H1 (cell line): Measurements from ENCODE around the gene RSPH6A. TPM values are rescaled to one million over a fixed set of nuclear protein-coding genes. Genes with fewer than 3 reads are reported as not detected.

Source experiments
- CTCF ChIA-PET: fragments of 300-600 bp; sonication (Branson Sonifier 250); formaldehyde crosslinking; loops from one replicate; lab custom pipeline; 2021; ENCODE audit not compliant: partially characterized antibody; lab: Charles Lee
- POLR2A ChIA-PET: fragments of 300-600 bp; sonication (Branson Sonifier 250); formaldehyde crosslinking; loops from one replicate; lab custom pipeline; 2021; ENCODE audit warnings: inconsistent platforms; ENCODE audit not compliant: partially characterized antibody; lab: Charles Lee
- DNase-seq, 2 experiments: peaks; one replicate each; pipeline versions ENCODE4 v3.0.0 to v3.0.0-alpha.2; 2010 to 2022; ENCODE audit warnings: low spot score in 2 of 2, low read depth in 1 of 2, mixed read lengths in 1 of 2
- FAIRE-seq: peaks from 2 replicates; lab custom pipeline; 2011; peaks lifted over from hg19 to GRCh38; lab: Jason Lieb, UNC
- H2AFZ ChIP-seq: 2 replicates; pipeline ENCODE4 v1.8.1; 2012; ENCODE audit warnings: low read length, inconsistent platforms
- H2AK5ac ChIP-seq: 2 replicates; pipeline ENCODE4 v1.6.1; 2013; ENCODE audit warnings: low read depth, low read length
- H2BK120ac ChIP-seq: replicated peaks from 2 replicates; pipeline ENCODE3; 2013; ENCODE audit warnings: low read depth, low read length, inconsistent platforms
- H2BK12ac ChIP-seq: 2 replicates; pipeline ENCODE4 v1.6.1; 2013; ENCODE audit warnings: low read depth, low read length
- H2BK15ac ChIP-seq: 2 replicates; pipeline ENCODE4 v1.6.1; 2013; ENCODE audit warnings: low read length
- H2BK20ac ChIP-seq: 2 replicates; pipeline ENCODE4 v1.6.1; 2013; ENCODE audit warnings: low read length
- H2BK5ac ChIP-seq: 2 replicates; pipeline ENCODE4 v1.6.1; 2013; ENCODE audit warnings: low read depth, low read length
- H3K14ac ChIP-seq: 2 replicates; pipeline ENCODE4 v1.6.1; 2013; ENCODE audit warnings: inconsistent platforms; ENCODE audit not compliant: insufficient read length
- H3K18ac ChIP-seq: 2 replicates; pipeline ENCODE4 v1.6.1; 2013; ENCODE audit warnings: low read length; ENCODE audit errors: extremely low read depth
- H3K23ac ChIP-seq: 2 replicates; pipeline ENCODE4 v1.6.1; 2013; ENCODE audit warnings: inconsistent platforms; ENCODE audit not compliant: insufficient read length
- H3K23me2 ChIP-seq: 2 replicates; pipeline ENCODE4 v1.6.1; 2013; ENCODE audit warnings: low read depth, low read length
- H3K27ac ChIP-seq: 2 replicates; pipeline ENCODE4 v1.6.1; 2011; ENCODE audit warnings: low read depth, low read length, inconsistent platforms
- H3K27me3 ChIP-seq, 4 experiments: replicated peaks in 1 of 4; 1 replicate in 1 of 4; 2 replicates in 3 of 4; pipeline versions ENCODE4 v1.6.1 to v1.8.1; 2011 to 2013; ENCODE audit warnings: low read length in 3 of 4, mild to moderate bottlenecking in 3 of 4, inconsistent platforms in 2 of 4, mixed read lengths in 2 of 4, moderate library complexity in 1 of 4; ENCODE audit not compliant: control insufficient read depth in 3 of 4, insufficient read depth in 3 of 4; ENCODE audit errors: extremely low read depth in 1 of 4
- H3K36me3 ChIP-seq, 4 experiments: 2 replicates each; pipeline versions ENCODE4 v1.6.1 to v1.8.1; 2011 to 2013; ENCODE audit warnings: mild to moderate bottlenecking in 4 of 4, low read length in 3 of 4, moderate library complexity in 2 of 4, control low read depth in 1 of 4, inconsistent platforms in 1 of 4; ENCODE audit not compliant: insufficient read depth in 4 of 4, control insufficient read depth in 2 of 4
- H3K4ac ChIP-seq: replicated peaks from 2 replicates; pipeline ENCODE3; 2013; ENCODE audit warnings: low read length, low read depth, mixed read lengths, inconsistent platforms; ENCODE audit not compliant: insufficient read length
- H3K4me1 ChIP-seq, 4 experiments: replicated peaks in 1 of 4; 1 replicate in 1 of 4; 2 replicates in 3 of 4; pipeline versions ENCODE4 v1.6.1 to v1.8.1; 2011 to 2013; ENCODE audit warnings: low read length in 3 of 4, inconsistent platforms in 2 of 4, mixed read lengths in 1 of 4; ENCODE audit not compliant: insufficient read depth in 4 of 4, control insufficient read depth in 3 of 4
- H3K4me2 ChIP-seq, 2 experiments: 2 replicates each; pipeline versions ENCODE4 v1.6.1 to v1.8.1; 2011 to 2013; ENCODE audit warnings: low read depth in 2 of 2, low read length in 2 of 2, control low read depth in 1 of 2, inconsistent platforms in 1 of 2, mild to moderate bottlenecking in 1 of 2; ENCODE audit not compliant: insufficient read depth in 1 of 2
- H3K4me3 ChIP-seq, 4 experiments: fragments of 200-600, 300-600 bp in 1 of 4; sonication (generic), shearing (Covaris generic), sonication (Bioruptor Twin) in 1 of 4; 2 replicates each; pipeline versions ENCODE4 v1.5.1 to v1.8.1; 2011 to 2016; ENCODE audit warnings: low read length in 4 of 4, low read depth in 3 of 4, control low read depth in 2 of 4, inconsistent platforms in 2 of 4, mild to moderate bottlenecking in 2 of 4, mixed read lengths in 1 of 4, moderate library complexity in 1 of 4; ENCODE audit not compliant: insufficient read depth in 2 of 4; ENCODE audit errors: extremely low read depth in 1 of 4
- H3K56ac ChIP-seq: replicated peaks from 2 replicates; pipeline ENCODE3; 2013; ENCODE audit warnings: low read depth, mild to moderate bottlenecking, mixed read lengths, low read length, inconsistent platforms; ENCODE audit not compliant: insufficient read length
- H3K79me1 ChIP-seq: 2 replicates; pipeline ENCODE4 v1.6.1; 2013; ENCODE audit warnings: low read depth, low read length, control low read depth
- H3K79me2 ChIP-seq, 2 experiments: 2 replicates each; pipeline versions ENCODE4 v1.6.1 to v1.8.1; 2012 to 2013; ENCODE audit warnings: low read length in 2 of 2, mild to moderate bottlenecking in 2 of 2, inconsistent platforms in 1 of 2; ENCODE audit not compliant: insufficient read depth in 2 of 2, control insufficient read depth in 1 of 2
- H3K9ac ChIP-seq, 4 experiments: replicated peaks in 1 of 4; 1 replicate in 1 of 4; 2 replicates in 3 of 4; pipeline versions ENCODE4 v1.6.1 to v1.8.1; 2011 to 2013; ENCODE audit warnings: low read depth in 3 of 4, low read length in 3 of 4, control low read depth in 2 of 4, mild to moderate bottlenecking in 2 of 4, moderate library complexity in 2 of 4, inconsistent platforms in 1 of 4; ENCODE audit errors: extremely low read depth in 1 of 4
- H3K9me3 ChIP-seq, 2 experiments: 2 replicates each; pipeline versions ENCODE4 v1.6.1 to v1.8.1; 2012 to 2013; ENCODE audit warnings: mild to moderate bottlenecking in 2 of 2, moderate library complexity in 2 of 2, control low read depth in 1 of 2, inconsistent platforms in 1 of 2, low read depth in 1 of 2, low read length in 1 of 2, mixed read lengths in 1 of 2; ENCODE audit not compliant: insufficient read depth in 2 of 2
- H4K20me1 ChIP-seq, 2 experiments: replicated peaks in 1 of 2; 2 replicates each; pipeline versions ENCODE3 to v1.8.1; 2011 to 2013; ENCODE audit warnings: inconsistent platforms in 2 of 2, low read length in 2 of 2, mild to moderate bottlenecking in 1 of 2; ENCODE audit not compliant: insufficient read depth in 2 of 2, control insufficient read depth in 1 of 2
- H4K5ac ChIP-seq: 2 replicates; pipeline ENCODE4 v1.6.1; 2013; ENCODE audit warnings: low read length, low read depth, mixed read lengths, inconsistent platforms; ENCODE audit not compliant: insufficient read length
- H4K8ac ChIP-seq: 2 replicates; pipeline ENCODE4 v1.8.0; 2013; ENCODE audit warnings: mild to moderate bottlenecking, moderate library complexity, low read length, inconsistent platforms; ENCODE audit not compliant: insufficient read depth; ENCODE audit errors: extremely low read depth
- H4K91ac ChIP-seq: replicated peaks from 2 replicates; pipeline ENCODE3; 2013; ENCODE audit warnings: low read length, mixed read lengths, inconsistent platforms; ENCODE audit not compliant: insufficient read length
- CBX8 ChIP-seq: fragments of 300-800, 300-1000 bp; sonication (generic); IDR thresholded peaks from 2 replicates; pipeline ENCODE4 v1.7.1; 2016; ENCODE audit warnings: low read depth, low read length, borderline replicate concordance
- CHD2 ChIP-seq: IDR thresholded peaks from 2 replicates; pipeline ENCODE4 v1.6.1; 2012; ENCODE audit warnings: low read length, improper control_type of control experiment
- CREB1 ChIP-seq: IDR thresholded peaks from 2 replicates; pipeline ENCODE4 v1.6.1; 2012; ENCODE audit warnings: inconsistent platforms
- GABPA ChIP-seq: IDR thresholded peaks from 2 replicates; pipeline ENCODE4 v1.6.1; 2011; ENCODE audit warnings: mild to moderate bottlenecking, low read length, moderate library complexity, borderline replicate concordance; ENCODE audit not compliant: insufficient read depth
- HDAC2 ChIP-seq, 2 experiments: fragments of 300-600 bp in 1 of 2; sonication (generic) in 1 of 2; IDR thresholded peaks; 2 replicates each; pipeline ENCODE4 v1.6.1; 2011 to 2012; ENCODE audit warnings: low read depth in 2 of 2, low read length in 2 of 2, mild to moderate bottlenecking in 2 of 2, moderate library complexity in 2 of 2, borderline replicate concordance in 1 of 2, inconsistent platforms in 1 of 2
- POLR2A ChIP-seq, 2 experiments: IDR thresholded peaks; 1 replicate in 1 of 2; 2 replicates in 1 of 2; pipeline ENCODE4 v1.6.1; 2011; ENCODE audit warnings: low read depth in 2 of 2, low read length in 2 of 2, mild to moderate bottlenecking in 2 of 2; ENCODE audit errors: control extremely low read depth in 1 of 2
- TAF7 ChIP-seq: optimal IDR thresholded peaks from 2 replicates; pipeline ENCODE3; 2011; ENCODE audit warnings: low read depth, mild to moderate bottlenecking, inconsistent platforms, low read length, moderate library complexity, borderline replicate concordance
- WGBS, 2 experiments: shearing (Covaris generic) in 1 of 2; methylation state at CpG; one replicate each; pipeline versions ENCODE4 v1.1.6 to v1.1.7; 2013 to 2015; ENCODE audit warnings: low lambda C conversion rate in 2 of 2, mixed read lengths in 2 of 2, inconsistent platforms in 1 of 2, low coverage in 1 of 2, missing lambda C conversion rate in 1 of 2; ENCODE audit not compliant: insufficient replicate concordance in 2 of 2, insufficient coverage in 1 of 2, insufficient read length in 1 of 2; ENCODE audit errors: extremely low coverage in 1 of 2, missing lambda C conversion rate in 1 of 2; 5-methylcytosine and 5-hydroxymethylcytosine counted together
- polyA plus RNA-seq, 7 experiments: library from polyadenylated mRNA; depleted of rRNA in 3 of 7; stranded (reverse) in 5 of 7; unstranded in 2 of 7; fragments of >200 nt in 5 of 7; fragments of 200-250 nt in 2 of 7; gene quantifications; 1 replicate in 5 of 7; 2 replicates in 1 of 7; 4 replicates in 1 of 7; pipeline versions ENCODE4 v1.2.1 to v1.2.3, GENCODE V29; 2011 to 2013; ENCODE audit warnings: missing spikeins in 2 of 7, mixed read lengths in 2 of 7
- total RNA-seq: library from RNA; stranded (reverse); fragmentation: NEBNext Ultra II Directional; extraction: Animal tissue kit (Norgen Biotek cat#: 25700); gene quantifications from 2 replicates; pipeline ENCODE4 v1.2.1, GENCODE V29; 2021

The RSPH6A gene
- total and polyA plus RNA-seq, 2 of the 8 experiments (the other 6 are each of a cell fraction or from before 2014, with no cell fraction given): 0.05 to 0.19 TPM

- WGBS, 2 experiments: 2% methylated on average over 31 of the region's 79 CpGs; no CpG with 5 or more reads in 1 of the 2 experiments
- Histone ChIP-seq H3K4me3 (peak overlapping the region; percentile 44 to 83 (median 78)), H3K9ac (peak overlapping the region; percentile 51 to 83 (median 78)), H2AFZ (no peak overlapping the region), H2AK5ac (no peak overlapping the region), H3K4me2 (peak overlapping the region; percentile 61 to 99), H4K8ac (peak overlapping the region; percentile 68; the same call in 1 of the 2 replicates), H3K27me3 (no peaks in the 10 kb centered on the region), H4K5ac (peak overlapping the region; percentile 77), H3K4me1 (peaks cover 0 to 21% (median 17%) of the 10 kb centered on the region in 4 experiments; a peak in 6 of 7 replicates), H3K18ac (peak overlapping the region; percentile 88), H3K23me2 (peaks cover 28% of the 10 kb centered on the region), H4K20me1 (peaks cover 0 to 3% of the 10 kb centered on the region in 2 experiments), H3K27ac (peak overlapping the region; percentile 78; the same call in 1 of the 2 replicates), H2BK20ac (no peak overlapping the region), H2BK12ac (0 out of 2 replicates have a peak overlapping the region, but pooled peaks have one; percentile 9), H3K79me1 (no peaks in the 10 kb centered on the region), H3K4ac (no peak overlapping the region), H3K36me3 (peaks cover 0 to 2% (median 0%) of the 10 kb centered on the region in 4 experiments; a peak in 2 of 8 replicates), H3K14ac (no peak overlapping the region), H2BK120ac (no peak overlapping the region), H3K56ac (peak overlapping the region; percentile 72), H4K91ac (no peak overlapping the region), H2BK5ac (peak overlapping the region; percentile 75), H3K9me3 (no peaks in the 10 kb centered on the region), H3K79me2 (no peaks in the 10 kb centered on the region), H3K23ac (no peak overlapping the region), H2BK15ac (peak overlapping the region; percentile 61; the same call in 1 of the 2 replicates)
- DNase-seq (peak; percentile 95 to 96), FAIRE-seq (peak; percentile 68)
- ChIA-PET POLR2A (interaction anchor here (0.6 to 16.2 kb wide), 21 partner anchors 9 to 813 kb away, joined by 3 to 284 read pairs (median 6); partner anchors contain the start of genes DMPK, DMWD, FBXO46 and MEIOSIN), CTCF (interaction anchor here (0.6 to 6.7 kb wide), 21 partner anchors 11 to 137 kb away, joined by 3 to 55 read pairs (median 4); partner anchors contain the start of genes DMPK, FBXO46, QPCTL and RSPH6A)
- no peak for TF ChIP-seq GABPA
- TF ChIP-seq CHD2: peak; percentile 77
- peak; percentile 75 for TF ChIP-seq TAF7
- no peak for TF ChIP-seq CBX8
- peak in 1 of 2 experiments; percentile 80; a peak in 1 of 4 replicates for TF ChIP-seq HDAC2 (IDR thresholded peaks at IDR 0.05; ENCODE audit: borderline replicate concordance in 1 of 2, low read depth in 2 of 2, low read length in 2 of 2)
- TF ChIP-seq POLR2A (IDR thresholded peaks at IDR 0.05; ENCODE audit: control extremely low read depth in 1 of 2, low read depth in 2 of 2, low read length in 2 of 2): peak; percentile 75 to 85
- peak; percentile 61; the same call in 1 of the 2 replicates for TF ChIP-seq CREB1
Observed at GRCh38 chr19:45770192-45771101, 44.7 kb downstream of the RSPH6A start.
